Iris pigment epithelial cell (primary cell): ENCODE results near the gene NLRP3.
"Not testable (repeated sequence)": the region's sequence is repeated elsewhere in the genome, so short reads cannot be mapped to it uniquely, and the experiment has no call there.

ENCODE experiments used
- DNase-seq: peaks from one replicate; pipeline ENCODE4 v3.0.0-alpha.2; 2011; ENCODE audit warnings: low read depth

The NLRP3 gene

DNA sequence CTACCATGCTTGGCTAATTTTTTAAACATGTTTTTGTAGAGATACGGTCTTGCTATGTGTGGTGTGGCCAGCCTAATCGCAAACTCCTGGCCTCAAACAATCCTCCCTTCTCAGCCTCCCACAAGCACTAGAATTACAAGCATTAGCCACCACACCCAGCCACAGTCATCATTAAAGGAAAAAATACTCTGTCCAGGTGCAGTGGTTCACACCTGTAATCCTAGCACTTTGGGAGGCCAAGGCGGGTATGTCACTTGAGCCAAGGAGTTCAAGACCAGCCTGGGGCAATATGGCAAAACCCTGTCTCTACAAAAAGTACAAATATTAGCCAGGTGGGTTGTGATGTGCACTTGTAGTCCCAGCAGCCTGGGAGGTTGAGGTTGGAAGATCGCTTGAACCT is 25.0 kb upstream of the NLRP3 start:
- no peak for DNase-seq

DNA sequence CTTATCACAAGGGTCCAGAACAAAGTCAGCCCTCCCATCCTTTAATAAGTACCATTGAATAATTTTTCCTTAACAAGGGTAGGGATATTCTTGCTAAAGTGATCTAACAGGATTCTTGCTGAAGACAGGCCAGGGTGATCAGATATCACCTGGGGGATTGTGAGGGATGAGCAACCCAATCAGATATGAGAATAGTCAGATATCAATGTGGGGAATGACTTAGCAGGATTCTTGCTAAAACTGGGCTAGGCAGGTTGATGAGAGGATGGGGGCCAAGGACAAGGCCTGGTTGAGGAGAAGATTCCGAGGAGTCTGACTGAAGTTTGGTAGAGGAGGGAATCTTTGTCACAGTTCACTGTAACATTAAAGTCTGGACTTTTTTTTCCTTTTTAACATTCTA is 23.9 kb upstream of the NLRP3 start:
- no peak for DNase-seq

DNA sequence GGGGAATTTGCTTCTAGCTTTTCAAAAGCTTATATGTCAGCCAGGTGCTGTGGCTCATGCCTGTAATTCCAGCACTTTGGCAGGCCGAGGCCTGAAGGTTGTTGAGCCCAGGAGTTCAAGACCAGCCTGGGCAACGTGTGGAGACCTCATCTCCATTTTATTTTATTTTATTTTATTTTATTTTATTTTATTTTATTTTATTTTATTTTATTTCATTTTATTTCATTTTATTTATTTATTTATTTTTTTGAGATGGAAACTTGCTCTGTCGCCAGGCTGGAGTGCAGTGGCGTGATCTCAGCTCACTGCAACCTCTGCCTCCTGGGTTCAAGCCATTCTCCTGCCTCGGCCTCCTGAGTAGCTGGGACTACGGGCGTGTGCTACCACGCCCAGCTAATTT is 20.9 kb upstream of the NLRP3 start:
- not testable (repeated sequence) for DNase-seq

DNA sequence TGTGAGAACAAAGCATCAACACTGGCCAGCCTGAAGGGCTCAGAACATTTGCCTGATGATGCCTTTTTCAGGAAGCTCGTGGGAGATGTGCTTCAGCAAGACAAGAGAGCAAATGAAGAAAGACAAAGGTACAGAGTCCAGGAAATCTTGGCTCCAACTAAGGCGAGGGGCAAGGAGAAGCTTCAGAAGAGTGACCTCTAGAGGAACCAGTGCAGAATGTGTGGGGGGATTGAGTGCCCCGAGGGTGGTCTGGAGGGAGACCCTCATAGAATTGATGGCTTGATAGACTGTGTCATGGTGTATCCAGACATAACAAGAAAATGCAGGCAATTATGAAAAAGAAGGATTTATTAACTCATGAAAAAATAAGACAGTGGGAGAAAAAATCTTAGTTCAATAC is 15.3 kb upstream of the NLRP3 start:
- no peak for DNase-seq

DNA sequence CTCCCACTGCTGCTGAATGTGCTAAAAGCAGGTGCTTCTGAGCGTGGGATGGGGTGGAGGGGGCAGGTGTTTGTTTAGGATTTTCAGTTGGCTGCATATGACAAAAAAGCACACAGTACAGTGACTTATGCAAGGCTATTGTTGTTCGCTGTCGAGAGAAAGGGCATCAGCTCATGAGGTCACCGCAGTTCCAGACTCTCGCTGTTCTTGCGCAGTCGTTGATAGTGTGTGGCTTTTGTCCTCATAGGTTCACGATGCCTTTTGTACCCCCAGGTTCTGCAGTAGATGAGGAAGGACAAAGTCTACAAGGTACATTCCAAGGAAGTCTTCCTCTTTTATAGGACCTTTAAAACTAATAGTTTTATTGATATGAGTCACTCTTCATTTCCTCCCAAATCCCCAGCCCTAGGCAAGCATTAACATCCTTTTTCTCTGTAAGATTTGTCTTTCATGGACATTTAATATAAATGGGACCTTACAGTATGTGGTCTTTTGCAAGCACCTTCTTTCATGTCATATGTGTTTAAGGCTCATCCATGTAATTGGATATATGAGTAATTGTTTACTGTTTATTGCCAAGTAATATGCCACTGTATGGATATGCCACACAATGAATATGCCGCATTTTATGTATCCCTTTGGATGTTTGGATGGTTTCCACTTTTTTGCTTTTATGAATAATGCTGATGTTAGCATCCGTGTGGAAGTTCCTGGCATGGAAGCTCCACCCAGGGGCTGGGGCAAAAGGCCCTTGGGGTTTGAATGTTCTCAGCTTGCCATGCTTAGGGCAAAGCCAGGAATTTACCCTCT is 14.5 kb upstream of the NLRP3 start:
- DNase-seq, result no peak

DNA sequence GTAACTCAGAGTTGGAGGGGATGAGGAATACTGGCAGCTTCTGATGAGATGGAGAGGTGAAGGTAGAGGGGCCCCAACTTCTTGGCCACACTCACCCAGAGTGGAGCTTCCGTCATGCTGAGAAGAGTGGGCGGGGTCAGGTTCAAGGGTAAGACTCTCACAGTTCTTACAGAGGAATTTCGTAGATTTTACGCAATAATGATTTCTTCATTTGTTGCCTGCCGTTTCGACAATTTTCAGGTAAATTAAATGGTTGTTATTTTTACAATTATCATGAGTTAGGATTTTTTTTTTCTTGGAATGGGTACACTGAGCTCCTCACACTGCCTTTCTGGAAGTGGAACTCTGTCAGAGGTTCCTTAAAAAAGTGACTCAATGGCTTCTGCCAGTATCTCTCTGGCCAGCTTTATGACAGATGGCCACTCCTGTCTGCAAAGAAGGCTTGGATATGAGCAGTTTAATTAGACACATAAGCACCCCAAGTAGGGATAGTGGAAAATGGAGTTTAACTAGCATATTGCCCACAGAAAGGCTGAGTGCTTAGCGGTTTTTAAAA is 13.8 kb upstream of the NLRP3 start:
- DNase-seq, result no peak

DNA sequence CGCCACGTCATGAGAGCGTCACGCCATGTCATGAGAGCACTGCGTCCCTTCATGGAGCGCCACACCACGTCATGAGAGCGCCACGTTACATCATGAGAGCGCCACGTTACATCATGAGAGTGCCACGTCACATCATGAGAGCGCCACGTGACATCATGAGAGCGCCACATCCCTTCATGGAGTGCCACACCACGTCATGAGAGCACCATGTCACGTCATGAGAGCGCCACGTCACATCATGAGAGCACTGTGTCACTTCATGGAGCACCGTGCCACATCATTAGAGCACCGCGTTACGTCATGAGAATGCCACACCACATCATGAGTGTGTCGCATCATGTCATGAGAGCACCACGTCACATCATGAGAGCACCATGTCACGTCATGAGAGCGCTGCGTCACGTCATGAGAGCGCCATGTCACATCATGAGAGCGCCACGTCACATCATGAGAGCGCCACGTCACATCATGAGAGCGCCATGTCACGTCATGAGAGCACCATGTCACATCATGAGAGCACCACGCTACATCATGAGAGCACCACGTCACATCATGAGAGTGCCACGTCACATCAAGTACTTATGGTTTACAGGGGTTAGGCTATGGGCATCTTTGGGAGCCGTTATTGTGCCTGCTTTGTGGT is 9.8 kb upstream of the NLRP3 start:
- no peak for DNase-seq

DNA sequence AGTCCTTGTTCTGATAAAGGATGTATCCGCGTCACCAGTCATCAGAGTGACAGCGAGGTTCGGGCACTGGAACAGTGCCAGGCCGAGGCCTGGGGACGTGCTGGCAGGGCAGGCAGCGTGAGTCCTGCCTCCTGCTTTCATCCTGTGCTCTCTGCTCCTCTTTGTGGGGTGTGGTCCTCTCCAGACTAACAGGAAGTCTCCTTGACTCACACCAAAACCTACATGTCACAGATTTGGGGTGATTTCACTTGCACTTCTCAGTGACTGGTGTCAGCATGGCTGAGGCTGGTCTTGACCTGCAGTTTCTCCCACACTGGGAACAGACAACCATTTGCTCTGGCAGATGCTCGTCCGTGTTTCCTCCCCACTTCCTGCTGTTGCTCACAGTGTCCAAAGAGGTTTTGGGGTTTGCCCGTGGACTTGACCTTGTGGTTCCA is 8.8 kb upstream of the NLRP3 start:
- no peak for DNase-seq

DNA sequence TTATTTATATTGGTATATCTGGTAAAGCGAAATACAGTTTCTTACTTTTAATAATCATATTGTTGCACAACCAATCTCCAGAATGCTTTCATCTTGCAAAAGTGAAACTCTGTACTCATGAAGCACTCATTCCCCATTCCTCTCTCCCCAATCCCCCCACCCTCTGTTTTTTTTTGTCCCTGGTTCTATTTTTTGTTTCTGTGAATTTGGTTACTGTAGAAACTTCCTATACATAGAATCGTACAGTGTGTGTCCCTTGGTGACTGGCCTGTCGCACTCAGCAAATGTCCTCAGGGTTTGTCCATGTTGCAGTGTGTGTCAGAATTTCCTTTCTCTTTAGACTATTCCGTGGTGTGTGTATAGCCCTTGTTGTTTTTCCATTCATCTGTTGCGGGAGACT is 7.9 kb upstream of the NLRP3 start:
- no peak for DNase-seq

DNA sequence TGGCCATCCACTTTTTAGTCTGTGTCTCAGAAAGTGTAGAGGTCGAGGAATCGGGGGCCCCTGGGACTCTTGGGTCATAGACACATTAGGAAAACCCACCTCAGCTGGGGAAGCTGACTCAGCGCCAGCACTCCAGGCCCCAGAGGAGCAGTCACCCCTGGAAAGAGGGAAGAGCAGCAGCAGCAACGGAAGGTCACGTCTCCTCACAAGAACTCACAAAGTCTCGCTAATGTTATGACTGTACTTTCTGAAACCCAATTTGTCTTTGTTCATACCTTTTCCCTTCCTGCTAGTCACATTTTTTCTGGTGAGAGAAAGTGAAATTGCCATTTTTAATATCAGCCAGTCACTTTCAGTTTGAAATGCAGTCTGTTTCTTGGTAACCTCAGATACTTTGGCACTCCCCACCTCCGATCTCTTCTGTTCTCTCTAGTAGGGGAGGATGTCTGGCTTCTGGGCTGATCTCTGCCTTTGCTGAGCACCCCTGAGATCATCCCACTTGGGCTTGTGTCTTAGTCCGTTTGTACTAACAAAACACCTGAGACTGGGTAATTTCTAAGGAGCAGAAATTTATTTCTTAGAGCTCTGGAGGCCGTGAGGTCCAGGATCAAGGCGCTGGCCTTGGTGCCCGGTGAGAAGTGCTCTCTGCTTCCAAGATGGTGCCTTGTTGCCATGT is 6.0 kb upstream of the NLRP3 start:
- DNase-seq, result no peak

DNA sequence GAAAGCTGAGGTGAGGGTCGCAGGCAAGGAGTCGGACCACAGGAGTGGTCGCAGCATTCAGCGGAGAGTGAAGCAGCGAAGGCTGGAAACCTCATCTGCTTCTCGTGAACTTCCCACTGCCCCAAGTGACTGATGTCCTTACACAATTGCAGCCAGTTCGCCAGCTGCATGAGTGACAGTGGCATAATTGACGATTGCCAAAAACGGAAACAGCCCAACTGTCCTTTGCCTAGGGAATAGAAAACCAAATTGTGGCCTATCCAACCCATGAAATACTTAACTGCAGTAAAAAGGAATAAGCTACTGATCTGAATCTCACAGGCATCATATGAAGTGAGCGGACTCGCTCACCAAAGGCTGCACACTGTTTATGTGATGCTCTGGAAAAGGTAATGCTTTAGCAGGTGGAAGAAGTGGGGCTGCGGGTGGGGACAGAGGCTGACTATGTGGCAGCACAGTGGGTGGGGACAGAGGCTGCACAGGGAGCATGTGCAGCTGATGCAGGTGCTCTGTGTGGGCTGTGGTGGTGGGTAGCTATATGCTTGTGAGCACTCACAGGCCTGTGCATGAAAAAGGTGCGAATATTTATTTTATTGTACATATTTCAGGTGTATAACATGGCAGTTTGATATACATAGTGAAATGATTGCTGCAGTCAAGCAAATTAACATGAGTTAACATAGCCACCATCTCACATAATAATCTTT is 4.2 kb upstream of the NLRP3 start:
- no peak for DNase-seq

DNA sequence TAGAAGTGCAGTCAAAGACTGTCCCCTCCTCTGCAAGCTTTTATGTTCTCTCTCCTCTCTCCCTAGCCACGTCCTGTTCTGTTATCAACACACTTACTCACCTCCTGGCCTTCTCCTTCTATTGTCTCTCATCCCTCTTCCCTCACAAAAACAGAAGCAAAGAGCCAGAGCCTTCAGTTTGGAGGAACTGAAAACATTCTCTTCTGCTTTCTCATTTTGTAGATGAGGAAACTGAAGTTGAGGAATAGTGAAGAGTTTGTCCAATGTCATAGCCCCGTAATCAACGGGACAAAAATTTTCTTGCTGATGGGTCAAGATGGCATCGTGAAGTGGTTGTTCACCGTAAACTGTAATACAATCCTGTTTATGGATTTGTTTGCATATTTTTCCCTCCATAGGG is 1.9 kb downstream of the NLRP3 start:
- DNase-seq, result no peak

DNA sequence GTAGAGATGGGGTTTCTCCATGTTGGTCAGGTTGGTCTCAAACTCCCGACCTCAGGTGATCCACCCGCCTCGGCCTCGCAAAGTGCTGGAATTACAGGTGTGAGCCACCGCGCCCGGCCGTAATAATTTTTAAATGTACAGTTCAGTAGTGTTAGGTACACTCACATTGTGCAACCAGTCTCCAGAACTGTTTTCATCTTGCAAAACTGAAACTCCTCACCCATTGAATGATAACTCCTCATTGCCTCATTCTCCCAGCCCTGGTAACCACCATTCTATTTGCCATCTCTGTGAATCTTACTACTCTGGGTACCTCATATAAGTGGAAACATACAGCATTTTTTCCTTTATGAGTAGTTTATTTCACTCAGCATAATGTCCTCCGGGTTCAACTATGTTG is 3.4 kb downstream of the NLRP3 start:
- no peak for DNase-seq

DNA sequence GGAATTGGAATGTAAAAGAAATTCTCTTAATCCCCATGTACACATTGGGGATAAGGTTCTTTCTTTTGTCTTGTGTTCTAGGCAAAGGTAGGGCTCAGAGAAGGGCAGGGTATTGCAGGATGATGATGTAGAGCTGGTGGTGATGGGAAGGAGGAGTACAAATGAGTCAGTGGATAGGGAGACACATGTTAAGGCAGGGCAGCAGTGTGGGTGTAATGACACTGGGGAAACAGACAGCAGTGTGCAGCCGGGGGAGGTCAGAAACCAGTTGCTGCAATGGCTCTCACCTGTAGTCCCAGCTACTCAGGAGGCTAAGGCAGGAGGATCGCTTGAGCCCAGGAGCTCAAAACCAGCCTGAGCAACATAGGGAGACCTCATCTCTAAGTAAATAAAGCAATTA is 5.1 kb downstream of the NLRP3 start:
- no peak for DNase-seq

DNA sequence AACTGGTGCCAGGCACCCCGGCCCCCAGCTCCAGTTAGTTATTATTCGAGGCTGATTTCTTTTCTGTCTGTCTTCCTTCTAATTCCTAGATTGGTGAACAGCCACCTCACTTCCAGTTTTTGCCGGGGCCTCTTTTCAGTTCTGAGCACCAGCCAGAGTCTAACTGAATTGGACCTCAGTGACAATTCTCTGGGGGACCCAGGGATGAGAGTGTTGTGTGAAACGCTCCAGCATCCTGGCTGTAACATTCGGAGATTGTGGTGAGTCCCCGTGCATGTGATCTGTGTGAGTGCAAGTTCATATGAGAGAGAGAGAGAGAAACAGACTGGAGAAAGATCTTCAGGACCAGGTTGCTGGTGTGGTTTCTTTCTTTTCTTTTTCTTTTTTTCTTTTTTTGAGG is 13.5 kb downstream of the NLRP3 start:
- DNase-seq, result no peak

DNA sequence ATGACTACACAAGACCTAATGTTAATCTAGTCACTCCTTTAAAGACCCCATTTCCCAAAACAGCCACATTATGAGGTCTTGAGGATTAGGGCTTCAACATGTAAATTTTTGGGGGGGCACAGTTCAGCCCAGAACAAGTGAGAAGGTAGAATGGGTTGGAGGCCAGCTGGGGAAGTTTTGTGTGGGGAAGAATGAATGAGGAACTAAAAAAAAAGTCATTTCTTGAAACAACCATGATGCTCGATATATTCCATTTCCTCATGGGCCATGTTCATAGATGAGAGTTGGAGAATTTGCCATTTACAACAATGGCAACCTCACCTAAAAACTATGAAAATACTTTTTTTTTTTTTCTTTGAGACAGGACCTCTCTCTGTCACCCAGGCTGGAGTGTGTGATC is 14.5 kb downstream of the NLRP3 start:
- no peak for DNase-seq

DNA sequence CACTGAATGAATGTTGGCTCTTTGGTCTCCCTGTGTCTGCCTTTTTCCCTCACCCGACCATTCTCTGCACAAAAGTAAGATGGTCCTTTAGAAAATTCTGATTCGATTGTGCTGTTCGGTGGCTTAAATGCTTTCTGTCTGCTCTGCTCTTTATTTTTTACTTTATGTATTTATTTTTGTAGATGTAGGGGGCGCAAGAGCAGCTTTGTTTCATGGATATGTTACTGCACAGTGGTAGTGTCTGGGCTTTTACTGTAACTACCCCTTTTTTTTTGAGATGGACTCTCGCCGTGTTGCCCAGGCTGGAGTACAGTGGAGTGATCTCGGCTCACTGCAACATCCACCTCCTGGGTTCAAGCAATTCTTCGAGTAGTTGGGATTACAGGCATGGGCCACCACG is 15.7 kb downstream of the NLRP3 start:
- DNase-seq, result no peak

DNA sequence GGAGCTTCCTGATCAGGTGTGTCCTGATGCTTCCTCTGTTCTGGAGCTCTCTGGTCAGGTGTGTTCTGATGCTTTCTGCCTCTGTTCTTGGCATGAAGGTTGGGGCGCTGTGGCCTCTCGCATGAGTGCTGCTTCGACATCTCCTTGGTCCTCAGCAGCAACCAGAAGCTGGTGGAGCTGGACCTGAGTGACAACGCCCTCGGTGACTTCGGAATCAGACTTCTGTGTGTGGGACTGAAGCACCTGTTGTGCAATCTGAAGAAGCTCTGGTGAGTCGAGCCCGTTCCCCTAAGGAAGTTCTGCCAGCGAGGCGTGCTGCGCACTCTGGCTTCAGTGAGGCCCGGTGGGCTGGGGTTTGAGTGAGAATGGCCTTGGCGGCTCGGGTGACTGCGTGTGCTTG is 18.0 kb downstream of the NLRP3 start:
- DNase-seq, result no peak

DNA sequence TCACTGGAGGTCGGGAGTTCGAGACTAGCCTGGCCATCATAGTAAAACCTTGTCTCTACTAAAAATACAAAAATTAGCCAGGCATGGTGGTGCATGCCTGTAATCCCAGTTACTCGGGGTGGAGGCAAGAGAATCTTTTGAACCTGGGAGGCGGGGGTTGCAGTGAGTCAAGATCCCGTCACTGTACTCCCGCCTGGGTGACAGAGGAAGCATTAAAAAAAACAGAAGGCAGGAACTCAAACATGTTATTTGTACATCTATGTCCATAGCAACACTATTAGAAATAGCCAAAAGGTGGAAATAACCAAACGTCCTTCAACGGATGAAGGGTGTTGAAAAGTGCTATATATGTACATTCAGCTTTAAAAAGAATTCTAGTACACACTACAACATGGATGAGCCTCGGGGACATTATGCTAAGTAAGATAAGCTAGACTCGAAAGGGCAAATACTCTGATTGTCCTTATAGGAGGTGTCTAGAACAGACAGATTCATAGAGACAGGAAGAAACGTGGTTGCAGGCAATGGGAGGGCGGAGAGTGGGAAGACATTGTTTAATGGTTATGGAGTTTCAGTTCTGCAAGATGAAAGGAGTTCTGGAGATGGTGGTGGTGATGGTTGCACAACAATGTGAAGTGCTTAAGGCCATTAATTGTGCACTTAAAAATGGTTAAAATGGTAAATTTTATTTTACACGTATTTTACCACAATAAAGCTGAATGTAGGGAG is 19.2 kb downstream of the NLRP3 start:
- DNase-seq, result no peak

DNA sequence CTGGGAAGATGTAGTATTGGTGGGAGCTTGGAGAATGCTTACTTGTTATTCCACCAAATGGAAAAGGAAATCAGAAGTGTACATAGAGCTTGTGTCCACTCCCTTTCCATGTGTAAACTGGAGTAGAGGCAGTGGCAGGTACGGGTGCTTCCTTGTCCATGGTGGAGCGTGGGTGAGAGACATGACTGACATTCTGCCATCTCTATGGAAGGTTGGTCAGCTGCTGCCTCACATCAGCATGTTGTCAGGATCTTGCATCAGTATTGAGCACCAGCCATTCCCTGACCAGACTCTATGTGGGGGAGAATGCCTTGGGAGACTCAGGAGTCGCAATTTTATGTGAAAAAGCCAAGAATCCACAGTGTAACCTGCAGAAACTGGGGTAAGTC is 19.8 kb downstream of the NLRP3 start:
- no peak for DNase-seq
